GM19467 (cell line): Measurements from ENCODE around the gene THRAP3.
"Not testable (repeated sequence)": the region's sequence is repeated elsewhere in the genome, so short reads cannot be mapped to it uniquely, and the experiment has no call there.

Experiments used
- ATAC-seq: cut with Tn5 transposase; IDR thresholded peaks from one replicate; pipeline ENCODE4 v1.9.1; 2021; ENCODE audit warnings: mild to moderate bottlenecking, moderate library complexity; ENCODE audit not compliant: unreplicated experiment

Gene THRAP3

GRCh38 chr1:36247538-36247937, 23.3 kb downstream of the THRAP3 start:
- no peak for ATAC-seq

- ATAC-seq, result no peak
Observed at GRCh38 chr1:36248250-36248894, 24.1 kb downstream of the THRAP3 start.

GRCh38 chr1:36251794-36252481, 27.7 kb downstream of the THRAP3 start:
- ATAC-seq, result no peak

GRCh38 chr1:36252482-36252824, 28.2 kb downstream of the THRAP3 start:
- not testable (repeated sequence) for ATAC-seq

- ATAC-seq, result no peak
Observed at GRCh38 chr1:36253161-36253862, 29.1 kb downstream of the THRAP3 start.

- ATAC-seq, result no peak
Observed at GRCh38 chr1:36256558-36257374, 32.5 kb downstream of the THRAP3 start.

- ATAC-seq, result no peak
Observed at GRCh38 chr1:36257375-36257767, 33.1 kb downstream of the THRAP3 start.

GRCh38 chr1:36258960-36259344, 34.7 kb downstream of the THRAP3 start:
- no peak for ATAC-seq

GRCh38 chr1:36268981-36269380, 44.7 kb downstream of the THRAP3 start:
- ATAC-seq, result no peak

DNA sequence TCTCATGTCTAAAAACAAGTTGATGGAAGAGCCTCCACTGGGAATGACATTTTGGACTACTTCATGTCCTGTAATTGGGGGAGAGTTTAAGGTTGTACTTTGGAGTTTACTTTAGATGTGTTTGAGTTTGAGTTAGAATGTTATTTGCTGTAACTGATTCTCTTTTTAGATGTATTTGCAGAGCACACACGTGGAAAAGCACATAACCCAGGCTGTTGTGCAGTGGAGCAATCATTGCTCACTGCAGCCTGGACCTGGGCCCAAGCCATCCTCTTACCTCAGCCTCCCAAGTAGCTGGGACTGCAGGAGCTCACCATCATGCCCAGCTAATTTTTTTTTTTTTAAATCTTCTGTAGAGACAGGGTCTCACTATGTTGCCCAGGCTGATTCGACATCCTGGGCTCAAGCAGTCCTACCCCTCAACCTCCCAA, 45.2 kb downstream of the THRAP3 start:
- no peak for ATAC-seq

DNA sequence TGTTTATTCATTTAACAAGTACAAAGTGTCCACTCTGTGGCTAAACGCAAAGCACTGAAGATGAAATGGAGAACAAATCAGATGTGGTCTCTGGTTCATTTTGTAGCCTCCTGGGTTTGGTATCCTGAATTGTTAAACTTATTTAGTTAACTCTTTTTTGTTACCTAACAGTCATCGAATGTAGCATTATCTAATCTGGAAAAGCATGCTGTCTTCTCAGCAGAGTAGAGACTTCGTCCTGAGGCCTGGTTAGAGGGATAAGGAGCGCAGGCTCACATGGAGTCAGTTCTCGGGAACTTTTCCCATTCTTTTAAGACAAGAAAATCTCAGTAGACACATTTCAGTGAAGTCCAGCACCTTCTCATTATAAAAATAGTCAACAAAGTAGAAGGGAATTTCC, 48.8 kb downstream of the THRAP3 start:
- no peak for ATAC-seq

GRCh38 chr1:36274201-36274600, 50.0 kb downstream of the THRAP3 start:
- ATAC-seq, result no peak

DNA sequence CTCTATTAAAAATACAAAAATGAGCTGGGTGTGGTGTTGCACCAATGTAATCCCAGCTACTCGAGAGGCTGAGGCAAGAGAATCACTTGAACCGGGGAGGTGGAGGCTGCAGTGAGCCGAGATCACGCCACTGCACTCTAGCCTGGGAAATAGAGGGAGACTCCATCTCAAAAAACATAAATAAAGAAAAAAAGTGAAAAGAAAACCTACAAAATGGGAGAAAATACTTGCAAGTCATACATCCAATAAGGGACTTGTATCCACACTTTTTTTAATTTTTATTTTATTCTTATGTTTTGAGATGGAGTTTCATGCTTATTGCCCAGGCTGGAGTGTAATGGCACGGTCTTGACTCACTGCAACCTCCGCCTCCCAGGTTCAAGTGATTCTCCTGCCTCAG, 52.4 kb downstream of the THRAP3 start:
- ATAC-seq, result no peak

- ATAC-seq, result no peak
Observed at GRCh38 chr1:36279110-36279788, 55.0 kb downstream of the THRAP3 start.

GRCh38 chr1:36279789-36280296, 55.6 kb downstream of the THRAP3 start:
- no peak for ATAC-seq

DNA sequence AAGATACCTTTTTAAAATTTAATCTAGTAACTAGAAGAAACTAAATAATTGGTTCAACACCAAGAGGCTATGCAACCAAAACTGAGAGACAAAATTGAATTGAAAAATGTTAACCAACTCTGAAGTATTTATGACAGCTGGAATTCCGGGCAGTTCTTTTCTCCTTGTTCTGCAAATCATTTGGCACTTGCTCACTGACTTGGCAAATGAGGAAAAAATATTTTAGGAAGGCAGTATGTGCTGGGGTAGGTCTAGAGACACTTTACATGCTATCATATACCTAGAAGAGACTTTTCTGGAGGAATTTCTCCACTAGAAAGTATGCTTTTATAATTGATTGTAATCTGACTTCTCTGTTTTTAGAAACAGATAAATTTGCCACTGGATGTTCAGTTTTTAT, 59.8 kb downstream of the THRAP3 start:
- no peak for ATAC-seq

- no peak for ATAC-seq
Observed at GRCh38 chr1:36284517-36284916, 60.3 kb downstream of the THRAP3 start.

DNA sequence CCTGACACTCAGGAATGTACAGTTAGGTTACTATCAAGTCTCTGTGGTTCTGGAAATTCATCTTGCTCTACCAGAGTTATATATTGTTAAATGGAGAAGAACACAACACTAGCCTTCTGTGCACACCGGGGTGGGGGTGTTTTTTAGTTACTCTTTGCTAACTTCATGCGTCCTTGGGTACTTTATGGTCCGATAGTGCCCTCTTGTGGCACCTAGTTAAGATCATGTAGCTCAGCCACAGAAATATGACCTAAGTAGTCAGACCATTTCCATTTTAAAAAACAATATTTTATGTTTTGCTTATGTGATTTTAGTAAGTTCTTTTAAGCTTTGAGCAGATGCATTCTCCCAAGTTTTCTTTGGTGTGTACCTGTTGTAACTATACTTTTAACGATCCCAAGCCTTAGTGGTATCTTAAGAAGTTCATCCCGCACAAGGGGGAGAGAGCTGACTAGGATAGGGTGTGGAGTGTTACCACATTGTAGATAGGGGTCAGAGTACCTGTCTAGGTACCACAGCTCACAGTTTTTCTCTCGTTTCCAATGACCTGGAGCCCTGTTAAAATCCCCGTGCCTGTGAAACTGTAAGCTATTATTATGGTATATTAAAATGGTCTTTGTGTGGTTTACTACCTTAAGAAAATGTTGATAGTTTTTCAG, 61.3 kb downstream of the THRAP3 start:
- ATAC-seq, result no peak

DNA sequence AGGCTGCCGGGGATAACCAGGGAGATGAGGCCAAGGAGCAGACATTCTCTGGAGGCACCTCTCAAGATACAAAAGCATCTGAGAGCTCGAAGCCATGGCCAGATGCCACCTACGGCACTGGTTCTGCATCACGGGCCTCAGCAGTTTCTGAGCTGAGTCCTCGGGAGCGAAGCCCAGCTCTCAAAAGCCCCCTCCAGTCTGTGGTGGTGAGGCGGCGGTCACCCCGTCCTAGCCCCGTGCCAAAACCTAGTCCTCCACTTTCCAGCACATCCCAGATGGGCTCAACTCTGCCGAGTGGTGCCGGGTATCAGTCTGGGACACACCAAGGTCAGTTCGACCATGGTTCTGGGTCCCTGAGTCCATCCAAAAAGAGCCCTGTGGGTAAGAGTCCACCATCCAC, 62.6 kb downstream of the THRAP3 start:
- no peak for ATAC-seq

DNA sequence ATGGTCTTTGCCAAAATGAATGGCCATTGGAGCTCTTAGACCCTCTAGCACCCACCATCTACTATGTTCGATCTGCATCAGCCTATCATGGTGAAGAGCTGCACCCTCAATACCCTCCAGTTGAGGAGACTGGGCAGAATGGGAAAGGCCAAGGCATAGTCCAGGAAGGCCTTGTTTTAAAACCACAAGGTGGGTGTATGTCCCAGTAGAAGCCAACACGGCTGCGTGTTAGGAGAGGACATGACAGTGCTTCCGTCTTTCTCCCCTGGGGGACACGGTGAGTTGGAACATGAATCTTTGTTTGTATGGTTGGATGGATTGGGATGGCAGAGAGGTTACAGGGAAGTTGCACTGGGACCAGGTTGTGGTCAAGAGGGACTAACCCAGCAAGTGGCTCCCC, 63.4 kb downstream of the THRAP3 start:
- ATAC-seq, result no peak
